Fibroblast of gingiva (primary cell): Measurements from ENCODE around the gene MAP3K10.
"Not testable (repeated sequence)": the region's sequence is repeated elsewhere in the genome, so short reads cannot be mapped to it uniquely, and the experiment has no call there.

Experiments used
- DNase-seq: peaks from one replicate; pipeline ENCODE4 v3.0.0-alpha.2; 2011; ENCODE audit warnings: low read depth

The MAP3K10 gene

DNA sequence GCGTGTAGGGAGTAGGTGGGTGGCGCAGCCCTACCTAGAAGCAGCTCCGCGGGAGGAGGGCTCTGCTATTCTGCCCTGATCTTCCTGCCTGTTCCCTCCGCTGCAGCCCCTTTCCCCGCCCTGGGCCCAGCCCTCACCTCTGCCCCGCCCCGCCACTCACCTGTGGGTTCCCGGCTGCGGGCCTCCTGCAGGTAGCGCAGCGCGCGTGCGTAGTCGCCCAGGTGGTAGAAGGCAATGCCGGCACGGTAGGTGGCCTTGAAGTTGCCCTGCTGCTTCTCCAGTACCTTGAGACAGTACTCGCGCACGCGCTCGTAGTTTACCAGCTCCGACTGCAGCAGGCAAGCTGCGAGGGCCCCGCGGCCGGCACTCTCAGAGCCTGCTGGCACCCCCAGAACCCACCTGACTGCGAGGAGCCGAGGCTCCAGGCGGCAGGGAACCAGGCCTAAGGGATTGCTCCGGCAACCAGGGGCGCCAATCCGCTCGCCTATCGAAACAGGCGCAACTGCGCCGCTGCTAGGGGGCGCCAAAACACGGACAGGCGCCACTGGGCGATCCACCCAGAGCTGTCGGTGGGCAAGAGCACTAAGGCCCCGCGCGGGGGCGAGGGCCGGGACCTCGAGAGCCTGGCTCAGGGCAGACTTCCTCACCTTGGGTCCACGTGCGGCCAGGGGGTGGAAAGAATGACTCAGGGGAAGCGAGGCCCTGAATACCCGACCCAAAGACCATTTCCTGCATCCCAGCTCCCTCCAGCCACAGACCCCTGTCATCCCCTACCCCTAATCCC lies 26.0 kb downstream of the MAP3K10 start:
- DNase-seq, result no peak

DNA sequence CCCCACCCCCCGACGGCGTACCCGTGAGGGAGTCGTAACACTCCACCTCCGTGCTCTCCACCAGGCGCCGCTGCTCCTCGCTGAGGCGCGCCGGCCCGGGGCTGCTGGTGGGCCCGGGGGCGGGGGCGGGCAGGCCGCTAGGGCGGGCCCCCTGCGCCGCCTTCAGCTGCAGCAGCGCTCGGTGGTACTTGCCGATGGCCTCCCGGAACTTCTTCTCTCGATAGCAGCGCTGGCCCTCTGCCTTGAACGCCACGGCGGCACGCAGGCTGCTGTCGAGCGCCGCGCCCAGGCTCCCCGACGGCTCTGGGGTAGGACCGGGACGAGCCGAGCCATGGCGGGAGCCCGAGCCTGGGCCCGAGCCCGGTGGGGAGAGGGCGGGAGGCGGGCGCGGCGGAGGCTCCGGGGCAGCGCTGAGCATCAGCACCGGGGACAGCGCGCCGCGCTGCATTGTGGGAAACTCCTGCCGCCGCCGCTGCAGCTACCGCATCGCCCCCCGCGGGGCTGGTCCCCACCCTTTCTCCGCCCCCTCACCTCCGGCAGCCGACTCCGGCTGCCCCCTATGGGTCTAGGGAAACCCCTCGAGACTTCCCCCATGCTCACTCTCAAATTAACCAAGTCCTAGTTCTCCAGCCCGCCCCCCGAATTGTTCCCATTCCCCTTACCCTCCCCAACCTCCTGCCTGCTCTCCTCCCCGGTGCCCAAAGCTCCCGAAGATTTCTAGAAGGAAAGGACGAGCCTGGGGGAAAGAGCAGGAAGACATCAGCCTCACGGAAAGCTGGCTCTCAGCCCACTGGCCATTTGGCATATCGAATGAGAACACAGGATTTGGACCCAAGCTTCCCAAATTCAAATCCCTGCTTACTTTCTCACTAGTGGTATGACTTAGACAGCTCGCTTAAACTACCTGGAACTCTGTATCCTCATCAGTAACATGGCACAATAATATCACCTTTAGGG lies 27.0 kb downstream of the MAP3K10 start, which contains the start of gene TTC9B:
Gene TTC9B, minus strand, starts transcription at position 451 of the 957 bp plus-strand sequence. Its CDS starts 3 bp downstream, at position 448.
- no peak for DNase-seq

DNA sequence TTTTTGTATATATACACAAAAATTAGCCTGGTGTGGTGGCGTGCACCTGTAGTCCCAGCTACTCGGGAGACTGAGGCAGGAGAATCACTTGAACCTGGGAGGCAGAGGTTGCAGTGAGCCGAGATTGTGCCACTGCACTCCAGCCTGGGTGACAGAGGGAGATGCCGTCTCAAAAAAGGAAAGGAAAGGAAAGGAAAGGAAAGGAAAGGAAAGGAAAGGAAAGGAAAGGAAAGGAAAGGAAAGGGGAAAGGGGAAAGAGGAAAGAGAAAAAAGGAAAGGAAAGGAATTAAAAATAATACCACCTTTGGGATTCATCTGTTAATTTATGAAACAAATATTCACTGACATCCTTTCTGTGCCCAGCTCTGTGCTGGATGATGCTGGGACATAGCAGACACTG lies 27.8 kb downstream of the MAP3K10 start:
- not testable (repeated sequence) for DNase-seq

DNA sequence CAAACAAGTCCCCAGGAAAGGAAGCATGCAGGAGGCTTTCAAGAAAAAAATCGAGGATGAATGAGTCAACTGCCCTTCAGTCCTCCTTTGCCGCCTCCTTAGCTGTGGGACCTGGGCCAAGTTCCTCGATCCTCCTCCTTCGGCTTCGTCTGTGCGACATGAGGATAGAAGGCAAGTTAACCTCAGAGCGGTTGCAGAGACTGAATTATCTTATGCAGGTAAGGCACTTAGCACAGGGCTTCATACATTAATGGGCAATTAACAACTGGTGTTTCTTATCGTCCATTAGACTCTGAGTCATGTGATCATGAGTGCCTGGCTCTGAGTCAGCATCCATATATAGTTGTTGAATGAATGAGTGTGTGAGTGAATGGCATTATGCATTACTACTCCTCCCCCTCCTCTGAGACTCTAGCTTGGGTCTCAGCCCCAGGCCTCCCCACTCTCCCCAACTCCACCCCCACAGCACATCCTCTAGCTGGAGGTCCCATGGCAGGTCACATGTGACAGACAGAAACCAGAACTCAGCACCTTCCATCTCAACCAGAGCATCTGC lies 28.6 kb downstream of the MAP3K10 start:
- no peak for DNase-seq

DNA sequence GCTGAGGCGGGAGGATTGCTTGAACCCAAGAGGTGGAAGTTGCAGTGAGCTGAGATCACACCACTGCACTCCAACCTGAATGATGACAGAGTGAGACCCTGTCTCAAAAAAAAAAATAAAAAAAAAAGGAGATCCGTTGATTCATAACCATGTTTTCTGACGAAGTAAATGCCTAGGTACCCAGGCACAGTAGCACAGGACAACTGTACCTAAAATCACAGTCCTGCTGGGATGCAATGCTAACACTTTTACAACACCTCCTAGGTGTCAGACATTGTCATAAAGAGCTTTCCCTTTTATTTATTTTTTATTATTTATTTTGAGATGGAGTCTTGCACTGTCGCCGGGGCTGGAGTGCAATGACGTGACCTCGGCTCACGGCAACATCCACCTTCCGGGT lies 29.4 kb downstream of the MAP3K10 start:
- no peak for DNase-seq

DNA sequence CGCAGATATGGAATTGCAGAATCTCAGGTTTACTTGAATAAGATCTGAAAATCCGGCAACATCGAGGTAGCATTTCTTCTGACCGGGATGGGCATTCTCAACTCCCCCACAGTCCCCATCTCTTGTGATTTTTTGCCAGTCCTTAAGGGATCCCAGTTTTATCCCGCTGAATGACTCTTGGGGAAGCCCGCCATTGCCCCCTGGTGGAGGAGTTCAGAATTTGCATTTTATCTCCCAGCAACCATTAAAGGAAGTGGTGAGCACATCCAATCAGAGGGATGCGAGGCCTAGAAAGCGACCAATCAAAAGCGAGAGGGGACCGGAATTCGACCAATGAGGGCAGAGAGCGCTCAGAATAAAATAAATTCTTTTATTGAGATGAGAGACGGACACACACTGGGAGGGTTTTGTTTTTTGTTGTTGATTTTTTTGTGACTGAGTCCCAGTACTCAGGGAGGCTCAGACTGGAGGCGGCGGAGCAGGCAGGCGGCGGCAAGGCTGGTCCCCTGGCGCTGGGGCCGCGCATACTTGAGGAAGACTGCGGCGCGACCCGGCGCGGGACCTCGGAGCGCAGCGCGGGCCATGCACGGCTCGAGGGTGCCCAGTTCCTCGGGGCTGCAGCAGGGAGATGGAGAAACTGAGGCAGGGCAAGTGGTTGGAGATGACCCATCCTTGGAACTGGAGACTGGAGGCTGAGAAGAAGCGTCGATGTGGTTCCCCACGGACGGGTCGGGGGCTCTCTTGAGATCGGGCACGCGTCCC lies 30.8 kb downstream of the MAP3K10 start:
- DNase-seq, result peak; percentile 87

DNA sequence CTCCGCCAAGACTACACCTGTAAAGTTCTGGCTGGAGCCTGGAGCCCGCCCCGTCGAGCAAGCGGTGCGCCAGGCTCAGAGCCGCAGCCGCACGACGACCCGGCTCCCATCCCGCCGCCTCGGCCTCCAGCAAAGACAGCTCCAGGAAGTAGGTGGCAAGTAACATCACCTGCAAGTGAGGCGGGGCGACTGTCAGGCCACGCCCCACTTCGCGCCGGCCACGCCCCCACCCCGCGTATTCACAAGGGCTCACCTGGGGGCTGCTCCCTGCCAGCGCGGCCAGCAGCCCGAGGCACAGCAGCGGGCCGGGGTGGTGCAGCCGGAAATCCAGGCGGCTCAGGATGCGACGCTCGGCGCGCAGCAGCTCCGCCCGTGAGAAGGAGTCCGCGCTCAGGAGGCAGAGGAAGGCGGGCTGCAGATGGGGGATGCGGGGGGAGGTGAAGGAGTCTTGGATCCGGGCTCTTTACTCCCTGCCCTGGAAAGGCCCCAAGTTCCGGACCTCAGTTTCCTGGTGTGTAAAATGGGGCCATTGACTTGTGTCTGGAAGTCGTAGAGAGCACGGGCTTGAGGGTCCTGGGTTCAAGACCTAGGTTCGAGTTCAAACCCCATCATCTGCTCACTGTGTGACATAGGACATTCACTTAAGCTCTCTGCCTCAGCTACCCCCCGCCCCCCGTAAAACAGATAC lies 32.1 kb downstream of the MAP3K10 start:
- DNase-seq, result no peak

DNA sequence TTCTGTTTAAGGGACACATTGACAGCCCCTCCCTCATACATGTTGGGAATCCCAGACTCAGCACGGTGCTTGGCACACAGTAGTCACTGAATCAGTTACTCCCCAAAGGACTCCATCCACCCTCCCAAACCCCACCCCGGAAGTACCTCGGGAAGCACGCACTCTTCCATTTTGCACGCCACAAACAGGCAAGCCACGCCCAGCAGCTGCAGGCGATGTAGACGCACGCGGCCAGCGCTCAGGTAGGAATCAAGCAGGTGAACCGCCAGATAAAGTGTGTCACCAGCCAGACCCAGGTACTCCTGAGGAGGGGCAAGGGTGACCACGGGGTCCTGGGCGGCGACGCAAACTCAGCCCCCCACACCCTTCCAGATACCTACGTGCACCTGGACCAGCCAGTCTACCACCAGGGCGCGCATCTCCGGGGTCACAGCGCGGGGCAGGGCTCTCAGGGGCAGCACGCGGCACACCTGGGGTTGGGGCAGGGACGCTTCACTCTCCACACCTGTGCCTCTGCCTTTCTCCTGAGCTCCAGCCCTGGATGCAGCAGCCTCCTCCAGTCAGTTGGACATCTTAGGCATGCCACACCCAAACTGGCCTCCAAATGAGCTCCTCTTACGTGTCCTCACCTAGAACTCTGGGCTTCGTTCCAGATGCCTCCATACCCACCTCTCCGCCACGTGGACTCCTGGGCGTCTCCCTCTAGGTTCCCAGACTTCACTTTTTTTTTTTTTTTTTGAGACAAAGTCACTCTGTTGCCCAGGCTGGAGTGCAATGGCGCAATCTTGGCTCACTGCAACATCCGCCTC lies 33.3 kb downstream of the MAP3K10 start:
- no peak for DNase-seq

DNA sequence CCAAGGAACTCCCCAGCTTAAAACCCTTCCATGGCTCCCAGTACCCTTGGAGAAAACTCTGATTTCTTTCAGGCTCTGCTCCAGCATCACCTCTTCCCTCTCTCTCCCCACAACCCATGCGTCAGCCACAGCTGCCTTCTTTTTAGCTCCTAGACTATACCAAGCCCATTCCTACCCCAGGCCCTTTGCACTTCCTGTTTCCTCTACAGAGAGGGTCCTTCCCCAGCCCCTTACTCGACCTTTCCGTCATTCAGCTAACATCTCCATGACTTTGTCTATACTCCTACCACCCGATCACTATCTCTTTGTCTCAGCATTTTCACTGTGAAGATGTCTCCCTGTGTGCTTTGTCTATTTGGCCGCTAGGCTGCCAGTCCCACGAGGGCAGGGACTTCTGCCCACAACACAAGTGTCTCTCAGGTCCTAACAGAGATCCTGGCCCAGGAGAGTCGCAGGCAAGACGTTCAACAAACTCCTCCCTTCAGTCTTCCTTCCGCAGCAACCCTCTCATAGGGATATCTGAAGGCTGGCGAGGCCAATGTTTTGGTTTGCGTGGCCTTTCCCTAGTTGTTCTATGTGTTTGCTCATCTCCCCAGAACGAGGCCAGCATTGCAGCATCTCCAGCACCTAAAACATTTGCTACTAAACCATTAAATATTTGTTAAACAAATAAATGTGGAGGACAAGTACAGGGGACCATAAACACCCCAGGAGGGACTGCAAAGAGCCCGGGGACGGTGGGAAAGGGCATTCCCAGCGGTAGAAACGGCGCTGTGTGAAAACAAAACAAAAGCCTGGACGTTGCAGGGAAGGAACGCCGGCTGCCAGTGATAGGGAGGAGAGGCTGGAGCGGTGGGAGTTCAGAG lies 34.4 kb downstream of the MAP3K10 start:
- peak; percentile 40 for DNase-seq

DNA sequence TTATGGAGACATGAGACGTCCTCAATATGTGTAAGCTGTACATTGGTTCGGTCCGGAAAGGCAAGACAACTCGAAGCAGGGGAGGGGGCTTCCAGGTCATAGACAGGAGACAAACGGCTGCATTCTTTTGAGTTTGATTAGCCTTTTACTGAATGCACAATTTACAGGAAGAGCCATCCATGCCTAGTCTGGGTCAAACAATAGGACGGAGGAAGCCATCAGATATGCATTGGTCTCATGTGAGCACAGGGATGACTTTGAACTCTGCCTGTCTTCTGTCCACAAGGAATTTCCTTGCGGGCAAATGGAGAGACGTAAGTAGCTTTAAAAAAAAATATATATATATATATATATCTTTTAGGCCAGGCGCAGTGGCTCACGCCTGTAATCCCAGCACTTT lies 37.1 kb downstream of the MAP3K10 start:
- no peak for DNase-seq

DNA sequence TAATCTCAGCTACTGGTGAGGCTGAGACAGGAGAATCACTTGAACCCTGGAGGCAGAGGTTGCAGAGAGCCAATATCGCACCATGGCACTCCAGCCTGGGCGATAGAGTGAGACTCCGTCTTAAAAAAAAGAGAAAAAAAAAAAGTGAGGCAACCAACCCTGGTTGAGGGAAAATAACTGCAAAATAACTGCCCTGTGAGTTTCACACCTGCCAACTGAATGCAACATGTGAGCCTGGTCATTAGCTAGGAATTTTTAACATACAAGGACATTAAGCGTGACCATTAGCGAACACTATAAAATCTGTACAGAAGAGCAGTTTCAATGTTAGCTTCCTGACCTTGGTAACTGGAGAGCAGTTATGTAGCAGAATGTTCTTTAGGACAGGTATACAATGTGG lies 37.6 kb downstream of the MAP3K10 start:
- no peak for DNase-seq

DNA sequence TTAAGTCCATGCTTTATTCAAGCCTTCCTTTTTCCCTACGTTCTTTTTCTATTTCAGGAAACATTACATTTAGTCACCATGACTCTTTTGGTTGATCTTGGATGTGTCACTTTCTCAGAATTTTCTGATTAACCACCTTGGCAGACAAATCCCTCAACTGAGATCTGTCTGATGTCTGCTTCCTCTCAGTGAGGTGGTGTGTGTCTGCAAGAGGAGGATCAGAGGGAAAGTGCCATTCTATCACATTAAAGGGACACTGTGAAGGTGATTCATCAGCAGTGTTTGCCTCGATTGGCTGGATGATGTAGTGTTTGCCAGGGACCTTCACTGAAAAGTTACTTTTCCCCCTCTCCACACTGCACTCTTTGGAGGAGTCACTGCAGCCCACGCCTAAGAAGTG lies 38.3 kb downstream of the MAP3K10 start:
- no peak for DNase-seq

DNA sequence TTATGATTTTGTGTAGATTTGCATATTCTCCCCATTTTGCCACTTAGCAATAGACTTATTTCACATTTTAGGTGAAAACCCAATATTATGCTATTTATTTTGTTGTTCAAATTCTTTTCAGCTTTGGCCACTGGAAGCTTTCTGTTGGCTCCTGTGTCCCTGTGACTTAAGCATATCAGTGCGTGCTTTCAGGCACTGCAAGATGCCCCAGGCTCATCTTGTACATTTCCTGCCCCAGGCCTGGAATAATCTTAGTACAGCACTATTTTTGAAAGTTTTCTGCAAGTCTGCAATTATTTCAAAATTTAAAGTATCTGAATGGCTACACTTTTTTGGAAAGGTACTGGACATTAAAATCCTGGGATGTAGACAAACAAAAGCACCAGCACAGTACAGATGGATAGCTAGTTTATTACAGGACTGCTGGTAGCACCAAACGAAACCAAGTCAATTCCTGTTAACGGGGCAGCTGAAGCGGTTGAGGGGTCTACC lies 38.7 kb downstream of the MAP3K10 start:
- DNase-seq, result no peak

DNA sequence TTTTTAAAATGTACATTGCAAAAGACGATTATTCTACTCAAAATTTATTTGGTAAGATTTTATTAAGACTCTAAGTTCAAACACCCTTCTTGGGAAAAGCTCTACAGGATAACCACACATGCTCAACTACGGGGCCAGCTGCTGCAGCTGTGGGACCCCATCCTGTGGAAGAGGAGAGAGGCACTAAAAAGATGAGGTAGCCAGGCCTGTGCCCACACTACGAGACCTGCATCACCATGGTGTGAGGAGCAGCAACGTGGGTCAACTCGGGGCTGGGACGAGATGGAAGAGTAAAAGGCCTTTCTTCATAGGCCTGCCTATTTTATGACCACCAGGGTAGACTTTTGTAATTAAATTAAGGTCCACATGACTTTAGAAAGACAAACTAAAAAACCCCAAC lies 39.8 kb downstream of the MAP3K10 start:
- DNase-seq, result no peak

DNA sequence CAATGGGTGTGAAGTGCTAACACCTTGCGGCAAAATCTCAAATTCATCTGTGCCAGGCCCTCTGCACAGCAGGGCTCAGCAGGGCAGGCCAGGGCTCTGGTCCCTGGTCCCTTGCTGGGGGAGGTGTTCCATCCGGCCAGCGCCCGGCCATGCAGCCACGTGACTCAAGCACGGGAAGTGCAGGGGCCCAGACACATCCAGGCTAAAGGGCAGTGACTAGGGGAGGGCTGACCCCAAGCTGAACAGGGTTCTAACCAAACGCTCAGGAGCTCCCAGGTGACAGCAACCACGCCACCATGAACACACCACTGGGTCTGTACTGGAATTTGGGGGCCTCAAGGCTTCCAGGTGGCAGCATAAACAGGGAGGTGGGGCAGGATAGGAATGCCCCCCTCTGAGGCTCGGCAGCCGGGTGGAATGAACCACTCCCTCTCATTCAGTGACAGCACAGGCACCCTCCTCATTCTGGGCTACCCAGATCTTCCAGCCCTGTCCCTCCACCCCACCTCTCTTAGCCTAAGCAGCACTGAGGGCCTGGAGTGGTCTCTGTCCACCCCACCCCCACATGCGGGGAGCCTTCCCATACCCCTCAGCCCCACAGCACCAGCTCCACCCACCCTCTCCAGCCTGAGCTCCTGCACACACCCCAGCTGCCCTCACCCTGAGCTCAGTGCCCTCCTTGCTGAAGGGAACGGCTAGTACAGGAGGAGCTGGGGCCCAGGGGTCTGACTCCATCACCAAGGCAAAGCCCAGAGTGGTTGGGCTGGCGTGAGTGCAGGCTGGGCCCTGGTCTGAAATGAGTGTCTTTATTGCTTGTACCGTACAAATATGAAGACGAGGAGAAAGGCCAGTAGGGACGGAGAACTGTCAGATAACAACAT lies 40.6 kb downstream of the MAP3K10 start:
- no peak for DNase-seq

DNA sequence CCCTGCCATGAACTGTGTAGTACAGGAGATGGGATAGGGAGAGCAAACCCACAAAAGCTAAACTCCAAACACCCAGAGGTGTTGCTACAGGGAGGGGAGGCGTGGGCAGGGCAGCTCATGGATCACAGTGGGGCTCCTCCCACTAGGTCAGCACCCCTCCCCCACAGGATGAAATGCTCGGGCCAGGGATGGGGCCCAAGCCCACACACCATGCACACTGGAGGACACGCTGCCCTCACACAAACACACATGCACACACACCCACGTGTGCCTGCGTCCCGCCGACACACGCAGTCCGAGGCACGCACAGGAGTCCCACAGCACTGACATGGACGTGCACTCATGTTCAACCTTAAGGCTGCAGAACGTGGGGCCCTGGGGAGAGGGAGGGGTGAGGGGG lies 41.3 kb downstream of the MAP3K10 start:
- no peak for DNase-seq

DNA sequence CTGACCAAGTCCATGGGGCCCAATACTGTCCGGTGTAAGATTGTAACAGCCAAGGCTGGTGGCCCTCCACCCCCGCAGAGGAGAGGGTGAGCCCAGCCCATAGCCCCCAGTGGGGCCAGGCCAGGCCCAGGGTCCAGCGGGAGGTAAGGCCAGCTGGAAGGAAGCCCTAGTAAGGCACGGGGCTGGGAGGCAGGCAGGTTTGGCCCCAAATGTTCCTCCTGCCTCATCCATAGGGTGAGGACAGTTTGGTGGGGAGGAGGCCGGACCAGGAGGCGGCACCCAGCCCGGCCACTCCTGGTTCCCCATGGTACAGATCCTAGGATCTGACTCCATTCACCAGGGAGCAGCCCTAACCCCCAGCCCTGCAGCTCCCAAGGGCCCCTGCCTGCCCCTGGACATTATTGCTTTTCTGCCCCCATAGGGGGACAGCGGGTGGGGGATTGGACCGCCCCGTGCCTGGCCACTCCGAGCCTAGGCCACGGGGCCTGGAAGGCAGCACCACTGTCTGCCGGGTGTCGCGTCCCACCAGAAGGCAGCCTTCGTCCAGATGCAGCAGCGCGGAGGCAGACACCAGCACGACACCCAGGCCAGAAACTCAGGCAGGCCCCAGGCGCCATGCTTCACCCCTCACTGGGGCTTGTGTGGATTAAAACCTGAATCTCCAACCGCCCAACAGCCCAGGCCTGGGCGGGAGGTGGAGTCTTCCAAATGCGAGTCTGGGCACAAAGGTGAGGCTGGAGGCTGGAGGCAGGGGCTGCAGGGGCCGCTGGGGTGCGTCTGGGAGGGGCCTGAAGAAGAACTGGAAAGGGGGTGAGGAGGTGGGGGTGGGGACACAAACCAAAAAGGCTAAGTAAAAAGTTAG lies 42.0 kb downstream of the MAP3K10 start:
- DNase-seq, result no peak
